HFFc6 (cell line): ENCODE data around the gene ADA. TPM values are rescaled to one million over a fixed set of nuclear protein-coding genes. Genes with fewer than 3 reads are reported as not detected.
"Not testable (repeated sequence)": the region's sequence is repeated elsewhere in the genome, so short reads cannot be mapped to it uniquely, and the experiment has no call there.

ENCODE experiments used
- DNase-seq: peaks from one replicate; pipeline ENCODE4 v3.0.0-alpha.2; 2018
- H3K27ac Mint-ChIP-seq: 2 replicates; pipeline ENCODE4 v1.8.0; 2020; ENCODE audit warnings: mild to moderate bottlenecking, mixed read lengths
- H3K27me3 Mint-ChIP-seq: 2 replicates; pipeline ENCODE4 v1.8.0; 2021; ENCODE audit warnings: mild to moderate bottlenecking, moderate library complexity, mixed read lengths; ENCODE audit not compliant: insufficient read depth
- H3K36me3 Mint-ChIP-seq: 2 replicates; pipeline ENCODE4 v1.8.0; 2021; ENCODE audit warnings: low read depth, mixed read lengths
- H3K4me1 Mint-ChIP-seq: 2 replicates; pipeline ENCODE4 v1.8.0; 2020; ENCODE audit warnings: low read depth, mixed read lengths
- H3K4me3 Mint-ChIP-seq: 2 replicates; pipeline ENCODE4 v1.8.0; 2020; ENCODE audit warnings: mild to moderate bottlenecking, moderate library complexity, mixed read lengths
- H3K9me3 Mint-ChIP-seq: 2 replicates; pipeline ENCODE4 v1.8.0; 2020; ENCODE audit warnings: mild to moderate bottlenecking, mixed read lengths
- CTCF ChIP-seq: fragments of 200-600 bp; sonication (generic); IDR thresholded peaks from 2 replicates; pipeline ENCODE4 v1.5.0; 2021; ENCODE audit warnings: antibody characterized with exemption, mild to moderate bottlenecking
- total RNA-seq, 6 experiments: library from RNA; stranded (reverse); fragmentation: NEBNext Ultra II Directional; extraction: Animal tissue kit (Norgen Biotek cat#: 25700); gene quantifications; 2 replicates in 1 of 6; 3 replicates in 5 of 6; pipeline ENCODE4 v1.2.3, GENCODE V29; 2021

ADA gene
- total RNA-seq, 6 experiments from 2014 or later: 11.0 to 15.9 (median 12.7) TPM

- Mint-ChIP-seq H3K9me3 (no peaks in the 10 kb centered on the region), H3K4me1 (peaks cover 53% of the 10 kb centered on the region), H3K4me3 (no peak overlapping the region), H3K27ac (no peak overlapping the region), H3K36me3 (peaks cover 23% of the 10 kb centered on the region; the same call in 1 of the 2 replicates), H3K27me3 (no peaks in the 10 kb centered on the region)
- TF ChIP-seq CTCF: no peak
- no peak for DNase-seq
Observed at GRCh38 chr20:44589537-44589936, 62.0 kb downstream of the ADA start.

GRCh38 chr20:44588321-44588720 is 63.2 kb downstream of the ADA start:
- peaks cover 52% of the 10 kb centered on the region for H3K4me1 Mint-ChIP-seq
- H3K4me3 Mint-ChIP-seq, H3K27ac Mint-ChIP-seq, H3K9me3 Mint-ChIP-seq, DNase-seq, H3K27me3 Mint-ChIP-seq: not testable (repeated sequence)
- H3K36me3 Mint-ChIP-seq: peaks cover 23% of the 10 kb centered on the region; the same call in 1 of the 2 replicates

- Mint-ChIP-seq H3K4me3 (no peak overlapping the region), H3K27me3 (no peaks in the 10 kb centered on the region), H3K9me3 (no peaks in the 10 kb centered on the region), H3K36me3 (peaks cover 19% of the 10 kb centered on the region; the same call in 1 of the 2 replicates), H3K4me1 (peaks cover 59% of the 10 kb centered on the region), H3K27ac (no peak overlapping the region)
- DNase-seq: no peak
- no peak for TF ChIP-seq CTCF
Observed at GRCh38 chr20:44587035-44587980, 64.2 kb downstream of the ADA start.

- Mint-ChIP-seq H3K9me3 (no peaks in the 10 kb centered on the region), H3K27ac (no peak overlapping the region), H3K4me3 (no peak overlapping the region), H3K27me3 (no peaks in the 10 kb centered on the region), H3K4me1 (peaks cover 68% of the 10 kb centered on the region), H3K36me3 (peaks cover 19% of the 10 kb centered on the region; the same call in 1 of the 2 replicates)
- no peak for DNase-seq
- TF ChIP-seq CTCF: no peak
Observed at GRCh38 chr20:44586289-44586911, 65.1 kb downstream of the ADA start.

DNA sequence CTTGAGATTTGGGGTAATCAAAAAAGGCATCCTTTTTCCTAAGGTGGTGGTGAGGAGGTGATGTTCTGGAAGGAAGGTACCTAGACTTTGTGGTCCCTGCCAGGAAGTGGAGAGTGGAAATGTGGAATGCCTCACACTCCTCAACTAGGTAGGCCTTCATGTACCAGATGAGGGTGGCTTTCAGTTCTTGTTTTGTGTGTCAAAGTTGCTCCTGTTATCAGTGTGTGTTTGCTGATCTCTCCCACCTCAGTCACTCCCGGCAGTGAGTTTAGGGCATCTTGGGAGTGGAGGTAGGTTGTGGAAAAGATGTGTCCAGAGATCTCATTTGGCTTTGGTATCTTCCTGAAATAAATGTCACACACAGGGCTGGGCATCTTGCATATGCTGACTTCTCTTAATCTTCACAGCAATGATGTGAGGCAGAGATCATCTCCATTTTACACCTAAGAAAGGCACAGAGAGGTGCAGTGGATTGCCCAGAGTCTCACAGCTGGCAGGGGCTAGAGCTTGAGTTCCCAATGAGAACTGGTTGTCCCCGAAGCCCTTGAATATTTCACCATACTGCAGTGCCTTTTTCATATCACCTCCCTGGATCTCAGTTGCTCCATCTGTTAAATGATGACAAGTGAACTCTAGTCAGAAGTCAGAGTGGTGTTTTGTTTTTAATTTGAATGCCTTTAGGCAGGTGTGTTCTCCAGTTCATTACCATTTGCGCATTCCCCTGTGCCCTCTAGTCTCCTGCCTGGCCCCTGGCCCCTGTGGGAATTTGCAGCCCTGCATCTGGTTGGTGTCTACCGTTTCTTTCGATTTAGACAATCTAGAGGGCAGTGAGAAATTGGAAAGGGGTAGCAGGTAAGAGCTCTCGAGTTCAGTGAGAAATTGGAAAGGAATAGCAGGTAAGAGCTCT is 66.2 kb downstream of the ADA start:
- H3K4me1 Mint-ChIP-seq: peaks cover 79% of the 10 kb centered on the region
- no peak overlapping the region for H3K27ac Mint-ChIP-seq
- H3K9me3 Mint-ChIP-seq: no peaks in the 10 kb centered on the region
- no peak for DNase-seq
- no peaks in the 10 kb centered on the region for H3K27me3 Mint-ChIP-seq
- no peak for TF ChIP-seq CTCF
- H3K36me3 Mint-ChIP-seq: peaks cover 12% of the 10 kb centered on the region; the same call in 1 of the 2 replicates
- no peak overlapping the region for H3K4me3 Mint-ChIP-seq
